ENCODE results near the gene AOAH.

Gene AOAH

DNA sequence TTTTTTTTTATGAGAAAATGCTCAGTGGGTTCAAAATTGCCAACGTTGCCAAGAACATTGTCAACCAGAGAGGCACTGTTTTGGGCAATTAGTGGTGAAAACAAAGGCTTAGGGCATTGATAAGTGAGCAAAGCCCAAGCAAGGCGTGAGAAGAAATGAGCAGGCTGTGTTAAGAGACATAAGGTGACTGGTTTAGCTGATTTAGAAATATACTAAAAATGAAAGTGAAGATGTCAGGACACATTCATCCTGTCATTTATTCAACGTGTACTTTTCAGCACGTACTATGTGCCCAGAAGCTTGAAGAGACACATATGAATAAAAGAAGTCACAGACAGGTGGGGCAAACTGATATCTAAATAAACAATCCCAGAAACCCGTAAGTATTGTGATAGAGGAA, 31.8 kb downstream of the AOAH start:
- no peak for DNase-seq (ENCODE audit: low read depth in 2 of 2, low spot score in 1 of 2)

DNA sequence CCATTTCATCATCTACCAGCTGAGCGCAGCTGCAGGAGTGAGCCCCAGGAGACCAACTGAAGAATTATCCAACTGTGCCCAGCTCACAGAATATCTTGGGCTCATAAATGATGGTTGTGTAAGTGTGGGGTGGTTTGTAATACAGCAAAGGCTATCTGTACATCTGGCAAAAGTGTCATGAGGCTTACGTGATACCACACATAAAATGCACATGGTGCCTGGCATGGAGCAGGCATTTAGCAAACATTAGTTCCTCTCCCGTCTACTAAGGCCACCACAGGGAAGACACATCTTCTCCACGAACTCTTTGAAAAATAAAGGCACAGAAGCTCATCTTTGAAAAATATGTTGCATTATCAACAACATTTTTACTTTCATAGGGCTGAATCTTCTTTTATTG, 32.3 kb downstream of the AOAH start:
- no peak for DNase-seq (ENCODE audit: low read depth in 2 of 2, low spot score in 1 of 2)

DNA sequence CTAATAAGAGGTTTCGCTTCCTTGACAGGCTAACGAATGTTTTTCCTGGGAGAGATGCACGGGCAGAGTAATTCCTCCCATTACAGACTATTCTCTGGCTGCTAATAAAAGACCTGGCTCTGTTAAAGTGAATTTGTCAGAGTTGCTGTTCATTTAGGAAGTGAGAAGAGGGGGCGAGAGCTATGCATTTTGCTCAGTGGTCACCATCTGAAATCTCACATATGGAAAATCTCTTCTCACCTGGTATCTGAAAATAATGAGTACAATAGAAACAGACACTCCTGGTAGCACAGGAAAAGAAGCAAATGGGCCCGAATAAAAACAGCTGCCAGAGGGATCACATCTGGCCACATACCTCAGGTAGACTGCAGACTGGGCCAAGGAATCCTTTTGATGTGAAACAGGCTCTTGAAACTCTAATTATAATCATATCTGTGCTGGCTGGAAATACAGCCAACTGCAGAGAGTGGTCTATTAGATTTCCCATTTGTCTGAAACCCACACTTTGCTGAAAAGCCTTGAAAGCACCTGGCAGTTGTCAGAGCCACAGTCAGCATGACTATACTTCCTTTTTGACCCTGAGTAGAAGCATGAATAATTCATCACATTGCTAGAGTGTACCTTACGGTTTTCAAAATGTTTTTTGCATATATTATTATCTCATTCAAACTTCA, 33.6 kb downstream of the AOAH start:
- DNase-seq (ENCODE audit: low read depth in 2 of 2, low spot score in 1 of 2), result no peak

DNA sequence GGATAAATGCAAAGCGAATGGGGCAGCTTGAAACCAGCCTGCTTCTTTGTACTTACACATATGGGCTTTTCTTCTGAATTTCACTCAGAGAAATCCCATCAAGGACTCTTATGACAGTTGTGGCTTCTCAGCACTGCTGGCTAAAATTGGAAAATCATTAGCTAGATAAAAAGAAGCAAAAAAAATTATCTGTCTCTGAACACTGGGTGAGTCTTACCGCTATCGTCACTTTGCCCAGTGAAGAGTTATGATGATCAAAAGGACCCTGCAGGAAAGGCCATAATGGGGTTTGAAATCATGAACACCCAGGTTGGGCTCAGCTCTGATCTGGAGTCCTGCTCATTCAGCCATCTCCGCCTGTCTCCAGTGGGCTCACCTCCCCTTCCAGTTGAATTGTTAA, 34.3 kb downstream of the AOAH start:
- DNase-seq (ENCODE audit: low read depth in 2 of 2, low spot score in 1 of 2), result no peak

DNA sequence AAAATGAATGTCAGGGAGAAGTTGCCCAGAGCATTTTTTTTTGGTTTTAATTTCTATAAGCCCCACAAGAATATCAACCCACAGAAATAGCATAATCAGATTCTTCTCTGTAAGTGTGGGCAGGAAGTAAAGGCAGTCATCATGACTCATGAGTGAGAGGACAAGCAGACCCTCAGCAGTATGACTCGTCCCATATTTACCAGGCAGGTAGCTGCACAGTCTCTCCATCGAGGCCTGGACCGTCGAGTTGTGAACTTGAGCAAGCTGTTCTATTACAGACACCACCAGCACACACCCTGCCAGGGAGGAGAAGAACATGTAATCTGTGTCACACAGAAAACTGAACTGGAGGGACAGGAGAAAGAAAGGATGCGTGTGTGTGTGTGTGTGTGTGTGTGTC, 37.8 kb downstream of the AOAH start:
- peak in 1 of 2 donors; percentile 24 for DNase-seq (ENCODE audit: low read depth in 2 of 2, low spot score in 1 of 2)

DNA sequence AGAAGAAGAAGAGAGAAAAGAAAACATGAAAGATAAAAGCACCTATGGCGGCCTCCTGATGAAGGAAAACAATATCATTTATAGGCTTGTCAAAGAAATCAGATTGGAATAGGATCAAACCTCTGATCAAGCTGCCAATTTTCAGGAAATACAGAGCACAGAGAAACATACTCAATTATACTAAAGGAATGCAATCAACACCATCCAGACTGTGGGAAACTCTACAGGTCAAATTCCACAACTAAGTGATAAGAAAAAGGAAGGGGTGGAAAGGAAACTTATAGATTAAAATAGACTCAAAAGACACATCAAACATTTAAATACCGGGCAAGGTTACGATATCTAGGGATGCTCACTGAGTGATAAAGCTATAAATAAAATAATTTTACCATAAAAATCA, 39.3 kb downstream of the AOAH start:
- DNase-seq (ENCODE audit: low read depth in 2 of 2, low spot score in 1 of 2), result no peak

DNA sequence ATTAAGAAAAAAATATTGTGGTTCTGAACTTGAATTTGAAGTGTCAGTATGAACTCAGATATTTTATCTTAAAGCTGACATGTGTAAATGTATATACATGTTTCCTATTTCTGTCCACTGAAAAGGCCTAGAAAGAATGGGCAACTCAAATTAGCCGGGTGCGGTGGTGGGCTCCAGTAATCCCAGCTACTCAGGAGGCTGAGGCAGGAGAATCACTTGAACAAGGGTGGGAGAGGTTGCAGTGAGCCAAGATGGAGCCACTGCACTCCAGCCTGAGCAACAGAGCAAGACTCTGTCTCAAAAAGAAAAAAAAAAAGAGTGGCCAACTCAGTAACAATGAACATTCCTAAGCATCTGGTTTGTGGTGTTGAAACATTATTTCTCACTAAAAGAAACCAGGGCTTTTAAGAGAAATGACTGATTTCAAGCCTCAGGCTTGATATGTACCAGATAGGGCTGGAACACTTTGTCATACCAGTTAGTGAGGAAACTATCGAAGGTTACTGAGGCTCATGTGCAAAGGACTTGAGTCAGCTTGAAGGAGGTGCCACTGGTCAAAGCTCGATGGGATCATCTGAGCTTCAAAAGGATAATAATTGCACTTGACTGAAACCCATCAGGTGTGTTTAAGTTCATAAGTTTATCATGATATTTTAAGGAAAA, 40.5 kb downstream of the AOAH start:
- no peak for DNase-seq (ENCODE audit: low read depth in 2 of 2, low spot score in 1 of 2)

DNA sequence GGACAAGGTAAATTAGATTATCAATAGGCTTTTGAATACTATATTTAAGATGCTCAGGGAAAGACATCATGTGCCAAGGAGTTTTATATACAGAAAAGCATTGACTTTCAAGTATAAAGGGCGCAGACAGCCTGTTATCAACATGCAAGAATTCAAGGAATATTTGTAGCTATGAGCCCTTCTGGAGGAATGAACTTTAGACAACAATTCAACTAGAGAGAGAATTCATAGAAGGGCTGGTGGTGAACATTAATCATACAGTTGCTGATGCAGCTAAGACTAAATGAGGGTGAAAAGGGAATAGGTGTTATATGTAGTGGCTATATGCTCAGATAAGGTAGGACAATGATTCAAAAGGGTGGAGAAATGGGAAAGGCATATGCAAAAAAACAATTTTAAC, 41.2 kb downstream of the AOAH start:
- no peak for DNase-seq (ENCODE audit: low read depth in 2 of 2, low spot score in 1 of 2)

DNA sequence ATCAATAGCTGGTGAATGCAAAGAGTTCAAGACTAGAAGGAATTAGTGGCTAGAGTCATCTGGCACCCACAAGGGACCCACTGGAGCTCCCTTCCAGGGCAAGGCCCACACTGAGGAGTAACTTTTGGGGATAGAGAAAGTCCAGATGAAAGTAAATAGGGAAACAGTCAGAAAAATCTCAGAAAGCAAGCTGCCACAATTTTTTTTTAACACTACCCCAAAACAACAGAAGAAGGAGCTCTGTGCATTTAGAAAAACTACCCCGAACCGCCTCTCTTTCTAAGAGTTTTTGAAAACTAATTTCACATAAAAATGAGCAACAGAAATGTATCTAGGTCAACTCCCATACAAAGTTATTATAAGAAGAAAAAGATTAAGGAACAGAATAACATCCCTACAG, 42.2 kb downstream of the AOAH start:
- DNase-seq (ENCODE audit: low read depth in 2 of 2, low spot score in 1 of 2), result no peak

DNA sequence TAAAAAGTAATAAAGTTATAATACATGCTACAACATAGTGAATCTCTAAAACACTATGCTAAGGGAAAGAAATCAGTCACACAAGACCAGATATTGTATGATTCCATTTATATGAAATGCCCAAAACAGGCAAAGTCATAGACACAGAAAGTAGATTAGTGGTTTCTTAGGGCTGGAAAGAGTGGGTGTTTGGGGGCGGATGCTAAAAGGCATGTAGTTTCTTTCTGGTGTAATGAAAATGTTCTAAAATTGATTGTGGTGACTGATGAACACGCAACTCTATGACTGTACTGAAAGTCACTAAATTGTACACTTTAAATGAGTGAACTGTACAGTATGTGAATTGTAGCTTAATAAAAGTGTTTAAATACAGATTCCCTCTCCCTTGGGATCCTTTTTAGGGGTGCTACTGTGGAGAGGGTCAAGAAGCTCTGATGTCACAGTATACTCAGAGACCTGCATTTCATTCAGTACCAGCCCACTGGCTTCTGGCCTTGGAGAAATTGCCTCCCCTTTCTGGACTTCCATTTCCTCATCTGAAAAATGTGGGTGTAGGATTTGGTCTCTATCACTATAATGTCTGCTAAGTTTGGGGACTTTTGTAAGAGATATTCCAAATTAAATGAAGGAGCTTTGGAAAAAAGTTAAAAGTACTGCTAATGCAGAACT, 46.4 kb downstream of the AOAH start:
- DNase-seq (ENCODE audit: low read depth in 2 of 2, low spot score in 1 of 2), result no peak

DNA sequence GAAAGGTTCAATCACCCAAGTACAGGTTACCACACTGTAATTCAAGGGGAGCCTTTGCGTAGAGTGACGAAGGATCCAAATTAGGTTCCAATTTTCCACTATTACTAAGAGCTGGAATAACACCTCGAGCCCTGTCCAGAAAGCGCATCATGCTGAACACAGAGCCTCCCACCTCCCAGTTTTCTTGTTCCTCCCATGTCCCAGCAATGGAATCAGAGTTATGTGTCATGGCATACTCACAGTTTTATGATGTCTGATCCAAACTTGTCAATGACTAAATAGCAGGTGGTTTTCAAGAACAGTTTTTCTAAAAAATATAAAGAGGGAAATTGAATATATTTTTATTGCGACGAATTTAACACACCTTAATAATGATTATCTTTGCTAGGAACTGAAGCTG, 50.6 kb downstream of the AOAH start:
- DNase-seq (ENCODE audit: low read depth in 2 of 2, low spot score in 1 of 2), result no peak

DNA sequence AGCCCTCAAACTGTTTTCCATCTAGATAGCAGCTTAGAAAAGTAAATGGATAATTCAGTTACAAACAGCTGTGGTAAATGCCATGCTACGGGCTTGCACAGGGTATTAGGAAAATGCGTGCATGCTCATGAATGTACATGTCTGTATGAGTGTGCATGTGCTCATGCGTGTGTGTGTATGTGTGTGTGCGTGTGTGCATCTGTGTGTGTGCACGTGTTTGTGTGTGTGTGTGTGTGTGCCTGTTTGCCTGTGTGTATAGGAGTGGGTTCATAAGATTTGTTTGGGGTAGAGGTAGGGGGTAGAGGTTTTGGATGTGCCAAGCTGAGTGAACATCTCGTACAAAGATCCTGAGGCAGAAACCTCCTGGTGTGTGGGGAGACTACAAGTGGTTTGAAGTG, 52.9 kb downstream of the AOAH start:
- DNase-seq (ENCODE audit: low read depth in 2 of 2, low spot score in 1 of 2), result no peak

DNA sequence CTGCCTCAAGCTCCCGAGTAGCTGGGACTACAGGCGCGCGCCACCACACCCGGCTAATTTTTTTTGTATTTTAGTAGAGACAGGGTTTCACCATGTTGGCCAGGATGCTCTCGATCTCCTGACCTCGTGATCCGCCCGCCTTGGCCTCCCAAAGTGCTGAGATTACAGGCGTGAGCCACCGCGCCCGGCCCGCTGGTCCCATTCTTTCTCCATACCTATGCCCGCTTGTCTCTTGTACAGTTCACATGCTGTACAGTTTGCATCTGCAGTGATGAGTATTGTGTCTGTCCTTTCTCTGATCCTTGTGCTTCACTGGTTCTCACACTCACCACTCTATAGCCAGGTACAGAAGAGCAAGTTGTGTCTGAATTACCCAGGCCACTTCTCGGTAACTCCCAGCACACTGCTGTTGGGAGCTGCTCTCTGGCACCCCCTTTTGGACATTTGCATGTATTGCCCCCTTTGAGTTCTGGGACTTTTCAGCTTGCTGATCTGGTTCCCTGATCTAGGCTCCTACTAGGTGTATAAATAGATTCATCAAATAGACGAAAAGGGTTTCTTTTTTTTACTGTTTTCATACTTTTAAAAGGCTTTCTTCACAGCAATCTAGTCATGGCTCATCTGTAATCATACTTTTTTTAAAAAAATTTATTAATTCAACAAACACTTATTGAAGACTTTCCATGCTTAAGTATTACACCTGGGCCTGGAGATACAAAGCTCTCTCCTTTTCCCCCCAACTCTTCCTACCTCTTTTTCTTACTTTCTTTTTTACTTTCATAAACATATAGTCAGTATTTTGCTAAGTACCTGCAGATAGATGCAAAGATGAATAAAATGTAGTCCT, 53.5 kb downstream of the AOAH start:
- peak in 1 of 2 donors; percentile 40 for DNase-seq (ENCODE audit: low read depth in 2 of 2, low spot score in 1 of 2)

DNA sequence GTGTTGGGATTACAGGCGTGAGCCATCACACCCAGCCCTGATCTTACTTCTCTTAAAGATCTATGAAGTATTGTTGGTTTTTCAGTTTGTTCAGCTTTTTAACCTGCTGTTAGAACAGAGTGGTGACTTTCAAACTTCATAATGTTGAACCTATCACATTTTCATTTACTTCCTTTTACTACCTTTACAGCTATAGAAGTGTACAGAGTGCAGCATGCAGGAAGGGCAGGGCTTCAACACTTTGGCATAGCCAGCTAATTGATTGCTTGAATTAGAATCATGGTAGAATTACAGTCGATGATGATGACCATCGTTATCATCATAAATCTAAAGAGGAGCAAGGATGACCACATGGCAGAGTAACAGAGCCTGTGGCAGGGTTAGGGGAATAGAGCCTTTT, 55.5 kb downstream of the AOAH start:
- no peak for DNase-seq (ENCODE audit: low read depth in 2 of 2, low spot score in 1 of 2)

DNA sequence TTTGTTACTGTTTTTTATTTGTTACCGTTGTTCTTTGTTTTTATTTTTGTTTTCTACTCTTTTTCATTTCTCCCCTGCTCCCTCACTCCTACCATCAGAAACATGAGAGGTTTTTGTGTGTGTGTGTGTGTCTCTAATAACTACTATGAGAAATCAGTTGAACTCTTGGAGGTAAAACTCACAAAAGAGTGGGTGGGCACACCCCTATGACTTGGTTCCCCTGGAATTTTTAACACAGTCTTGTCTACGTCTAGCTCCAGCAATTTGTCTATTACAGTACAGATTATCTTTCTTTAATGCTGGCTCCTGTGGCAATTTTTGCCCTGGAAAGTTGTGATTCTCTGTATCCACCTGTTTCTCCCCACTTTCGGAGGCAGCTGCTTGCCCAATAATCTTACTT, 56.2 kb downstream of the AOAH start:
- no peak for DNase-seq (ENCODE audit: low read depth in 2 of 2, low spot score in 1 of 2)

DNA sequence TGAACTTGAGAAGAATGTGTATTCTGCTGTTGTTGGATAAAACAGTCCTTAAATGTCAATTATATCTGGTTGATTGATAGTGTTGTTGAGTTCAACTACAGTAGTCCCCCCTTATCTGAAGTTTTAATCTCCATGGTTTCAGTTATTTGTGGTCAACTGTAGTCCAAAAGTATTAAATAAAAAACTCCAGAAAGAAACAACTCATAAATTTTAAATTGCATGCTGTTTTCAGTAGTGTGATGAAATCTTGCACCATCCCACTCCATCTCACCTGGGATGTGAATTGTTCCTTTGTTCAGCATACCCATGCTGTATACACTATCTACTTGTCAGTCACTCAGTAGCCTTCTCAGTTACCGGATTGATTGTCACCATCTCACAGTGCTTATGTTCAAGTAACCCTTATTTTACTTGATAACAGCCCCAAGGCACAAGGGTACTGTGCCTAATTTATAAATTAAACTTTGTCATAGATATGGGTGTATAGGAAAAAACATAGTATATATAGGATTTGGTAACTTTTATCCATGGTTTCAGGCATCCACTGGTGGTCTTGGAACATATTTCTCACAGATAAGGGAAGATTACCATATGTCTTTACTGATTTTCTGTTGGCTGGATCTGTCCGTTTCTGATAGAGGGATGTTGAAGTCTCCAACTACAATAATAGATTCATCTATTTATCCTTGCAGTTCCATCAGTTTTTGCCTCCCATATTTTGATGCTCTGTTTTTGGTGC, 57.1 kb downstream of the AOAH start:
- no peak for DNase-seq (ENCODE audit: low read depth in 2 of 2, low spot score in 1 of 2)

DNA sequence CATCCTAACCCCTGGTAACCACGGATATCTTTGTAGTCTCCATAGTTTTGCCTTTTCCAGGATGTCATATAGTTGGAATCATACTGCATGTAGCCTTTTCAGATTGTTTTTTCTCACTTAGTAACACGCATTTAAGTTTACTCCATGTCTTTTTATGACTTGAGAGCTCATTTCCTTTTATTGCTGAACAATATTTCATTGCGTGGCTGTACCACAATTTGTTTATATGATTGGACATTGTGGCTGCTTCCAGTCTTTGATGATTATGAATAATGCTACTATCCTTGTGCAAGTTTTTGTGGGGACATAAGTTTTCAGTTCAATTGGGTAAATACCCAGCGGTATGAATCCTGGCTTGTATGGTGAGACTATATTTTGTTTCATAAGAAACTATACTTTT, 60.8 kb downstream of the AOAH start:
- no peak for DNase-seq (ENCODE audit: low read depth in 2 of 2, low spot score in 1 of 2)

DNA sequence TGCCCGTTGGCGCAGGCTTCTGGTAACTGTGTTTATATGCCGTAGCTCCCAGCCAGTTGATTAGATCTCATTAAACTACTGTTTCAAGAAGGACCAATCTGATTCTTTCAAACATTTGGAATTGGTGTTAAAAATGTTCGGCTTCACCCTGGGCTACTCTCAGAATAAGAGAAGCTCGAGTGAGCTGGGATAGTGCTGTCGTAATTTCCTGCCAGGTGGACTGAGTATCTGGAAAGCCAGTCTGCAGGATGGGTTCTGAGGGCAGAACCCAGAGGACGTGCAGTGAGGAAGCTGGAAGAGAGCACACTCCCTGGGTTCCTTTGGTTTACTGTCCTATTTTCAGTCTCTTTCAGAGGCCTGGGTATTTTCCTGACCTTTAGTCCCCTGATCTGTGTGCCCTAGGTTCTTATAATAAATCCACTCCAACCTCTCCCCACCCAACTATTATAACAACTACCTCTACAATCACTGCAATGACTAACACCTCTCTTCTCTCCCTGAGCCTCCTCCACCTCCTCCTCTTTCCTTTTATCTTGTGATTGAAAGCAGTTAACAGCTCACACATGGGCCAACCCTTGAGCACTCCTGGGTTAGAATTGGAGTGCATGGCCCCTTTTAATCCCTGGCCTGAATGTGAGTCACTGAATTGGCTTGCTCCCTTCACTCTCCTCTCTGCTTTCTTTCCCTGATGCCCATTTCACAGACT, 63.0 kb downstream of the AOAH start:
- DNase-seq (ENCODE audit: low read depth in 2 of 2, low spot score in 1 of 2), result no peak

DNA sequence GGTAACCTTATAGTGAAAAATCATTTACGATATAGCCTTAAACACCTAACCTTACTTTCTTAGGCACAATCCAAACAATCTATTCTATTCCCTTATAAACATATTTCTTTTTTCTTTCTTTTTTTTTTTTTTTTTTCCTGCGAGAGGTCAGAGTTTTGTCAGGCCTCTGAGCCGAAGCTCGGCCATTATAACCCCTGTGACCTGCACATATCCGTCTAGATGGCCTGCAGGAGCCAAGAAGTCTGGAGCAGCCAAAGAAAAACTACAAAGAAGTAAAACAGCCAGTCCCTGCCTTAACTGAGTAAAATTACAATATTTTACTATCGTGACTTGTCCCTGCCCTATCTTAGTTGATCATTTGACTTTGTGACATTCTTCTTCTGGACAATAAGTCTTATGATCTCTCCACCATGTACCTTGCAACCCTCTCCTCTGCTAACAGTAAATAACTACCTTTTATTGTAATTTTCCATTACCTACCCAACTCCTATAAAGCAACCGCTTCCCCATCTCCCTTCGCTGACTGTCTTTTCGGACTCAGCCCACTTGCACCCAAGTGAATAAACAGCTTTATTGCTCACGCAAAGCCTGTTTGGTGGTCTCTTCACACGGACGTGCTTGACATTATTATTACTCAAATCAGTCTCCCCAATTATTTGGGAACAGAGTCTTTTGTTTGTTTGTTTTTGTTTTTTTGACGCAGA, 64.5 kb downstream of the AOAH start:
- no peak for DNase-seq (ENCODE audit: low read depth in 2 of 2, low spot score in 1 of 2)

DNA sequence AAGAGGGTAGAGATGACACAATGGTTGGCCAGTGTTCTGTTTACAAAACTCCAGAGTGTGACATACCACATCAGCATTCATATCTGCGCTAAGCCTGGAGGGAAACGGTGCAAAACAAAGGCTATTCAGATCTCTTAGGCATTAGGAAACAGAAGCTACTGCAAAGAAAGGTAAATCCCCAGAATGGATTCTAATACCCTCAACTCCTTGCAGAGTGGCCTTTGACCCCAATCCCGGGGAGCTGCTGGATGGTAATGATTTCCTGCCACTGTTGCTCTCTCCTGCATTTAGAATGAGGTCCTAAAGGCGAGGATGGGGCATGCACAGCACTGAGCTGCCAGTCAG, 65.2 kb downstream of the AOAH start:
- no peak for DNase-seq (ENCODE audit: low read depth in 2 of 2, low spot score in 1 of 2)
